Pons (tissue), 1 donor: Measurements from ENCODE around the gene CDH23.

ENCODE experiments used
- DNase-seq: peaks from one replicate; pipeline ENCODE4 v3.0.0-alpha.2; 2016; ENCODE audit warnings: low spot score

The CDH23 gene

GRCh38 chr10:71517298-71518169 is 120.8 kb downstream of the CDH23 start:
- DNase-seq = no peak

- DNase-seq = no peak
Observed at GRCh38 chr10:71520042-71520441, 123.3 kb downstream of the CDH23 start.

- DNase-seq = no peak
Observed at GRCh38 chr10:71521504-71522441, 125.1 kb downstream of the CDH23 start.

GRCh38 chr10:71522442-71523144 is 125.9 kb downstream of the CDH23 start:
- no peak for DNase-seq

GRCh38 chr10:71523756-71524155 is 127.0 kb downstream of the CDH23 start:
- no peak for DNase-seq

GRCh38 chr10:71525092-71525491 is 128.4 kb downstream of the CDH23 start:
- no peak for DNase-seq

- no peak for DNase-seq
Observed at GRCh38 chr10:71525721-71526120, 129.0 kb downstream of the CDH23 start.

- DNase-seq = no peak
Observed at GRCh38 chr10:71526653-71527052, 129.9 kb downstream of the CDH23 start.

- peak; percentile 11 for DNase-seq
Observed at GRCh38 chr10:71527135-71527534, 130.4 kb downstream of the CDH23 start.

GRCh38 chr10:71528371-71529206 is 131.9 kb downstream of the CDH23 start:
- DNase-seq = no peak

- no peak for DNase-seq
Observed at GRCh38 chr10:71529207-71529827, 132.6 kb downstream of the CDH23 start.

GRCh38 chr10:71530781-71531180 is 134.1 kb downstream of the CDH23 start:
- DNase-seq = no peak

GRCh38 chr10:71531485-71532446 is 135.0 kb downstream of the CDH23 start:
- DNase-seq = peak; percentile 26

GRCh38 chr10:71532878-71533277 is 136.2 kb downstream of the CDH23 start:
- DNase-seq = no peak

- DNase-seq = no peak
Observed at GRCh38 chr10:71533936-71534335, 137.2 kb downstream of the CDH23 start.

- no peak for DNase-seq
Observed at GRCh38 chr10:71534568-71535194, 138.0 kb downstream of the CDH23 start.

- DNase-seq = no peak
Observed at GRCh38 chr10:71536332-71536731, 139.6 kb downstream of the CDH23 start.

- DNase-seq = no peak
Observed at GRCh38 chr10:71537125-71537524, 140.4 kb downstream of the CDH23 start.

- DNase-seq = no peak
Observed at GRCh38 chr10:71537681-71538080, 141.0 kb downstream of the CDH23 start.
